Stomach (tissue), 9 donors: ENCODE measurements around the gene AKAP6. TPM values are rescaled to one million over a fixed set of nuclear protein-coding genes. Genes with fewer than 3 reads are reported as not detected.

ENCODE experiments used
- DNase-seq, 2 donors: peaks; one replicate each; pipeline versions ENCODE4 v3.0.0 to v3.0.0-alpha.2; 2013 to 2019
- H3K27ac ChIP-seq, 5 donors: fragments of 200-600 bp in 4 of 5; sonication (generic) in 4 of 5; one replicate each; pipeline ENCODE4 v1.5.1; 2013 to 2019; ENCODE audit warnings: mild to moderate bottlenecking in 1 of 5, moderate library complexity in 1 of 5
- H3K27me3 ChIP-seq, 3 donors: fragments of 200-600 bp; sonication (generic); one replicate each; pipeline ENCODE4 v1.5.1; 2017 to 2019; ENCODE audit warnings: mixed run types in 1 of 3
- H3K36me3 ChIP-seq, 4 donors: fragments of 200-600 bp; sonication (generic); 1 replicate in 3 of 4; 2 replicates in 1 of 4; pipeline ENCODE4 v1.5.1; 2016 to 2019
- H3K4me1 ChIP-seq, 4 donors: fragments of 200-600 bp; sonication (generic); one replicate each; pipeline ENCODE4 v1.5.1; 2016 to 2019
- H3K4me3 ChIP-seq, 4 donors: fragments of 200-600 bp; sonication (generic) in 3 of 4; one replicate each; pipeline ENCODE4 v1.5.1; 2016 to 2019; ENCODE audit warnings: mild to moderate bottlenecking in 1 of 4
- H3K9me3 ChIP-seq, 4 donors: fragments of 200-600 bp; sonication (generic); one replicate each; pipeline ENCODE4 v1.5.1; 2016 to 2019
- CTCF ChIP-seq, 7 experiments: fragments of 450-650 bp in 4 of 7; fragments of 200-600 bp in 3 of 7; sonication (generic) in 3 of 7; IDR thresholded peaks; one replicate each; pipeline ENCODE4 v1.5.1; 2016 to 2019; ENCODE audit warnings: antibody characterized with exemption in 7 of 7, control low read depth in 2 of 7, mild to moderate bottlenecking in 1 of 7
- EP300 ChIP-seq: sonication (generic); formaldehyde crosslinking; IDR thresholded peaks from one replicate; pipeline ENCODE4 v1.6.1; 2017; ENCODE audit warnings: antibody characterized with exemption
- POLR2A ChIP-seq, 4 donors: fragments of 450-650 bp; IDR thresholded peaks; one replicate each; pipeline ENCODE4 v1.6.1; 2016; ENCODE audit warnings: antibody characterized with exemption in 4 of 4, control low read depth in 2 of 4, mild to moderate bottlenecking in 1 of 4, moderate library complexity in 1 of 4
- POLR2AphosphoS5 ChIP-seq, 3 donors: sonication (generic); formaldehyde crosslinking; IDR thresholded peaks; one replicate each; pipeline ENCODE4 v1.6.1; 2016; ENCODE audit warnings: antibody characterized with exemption in 3 of 3
- WGBS, 5 donors: extraction: QIAGEN DNeasy Blood & Tissue Kit in 3 of 5; methylation state at CpG; one replicate each; pipeline versions ENCODE4 v1.1.5 to v1.1.7; 2013 to 2018; 5-methylcytosine and 5-hydroxymethylcytosine counted together
- intact Hi-C: fragments of 100-400 bp; cut with DNase I; formaldehyde crosslinking; loops from one replicate; pipeline ENCODE4 v1.15.1; 2023; ENCODE audit warnings: low total_unique reads
- polyA plus RNA-seq, 3 donors: library from polyadenylated mRNA; stranded (reverse); fragments of 200-250 nt; gene quantifications; one replicate each; pipeline ENCODE4 v1.2.3, GENCODE V29; 2013
- total RNA-seq, 5 donors: library from RNA; depleted of rRNA; stranded (reverse); fragments of >200 nt; gene quantifications; one replicate each; pipeline versions ENCODE4 v1.1.0 to v1.2.3, GENCODE V29; 2014 to 2016
- donor health status: healthy with polysubstance abuse.
- donor health status: Bipolar disorder and iron deficiency.
- donor health status: healthy.

The AKAP6 gene
- total and polyA plus RNA-seq, 8 donors: 0.15 to 132 (median 3.3) TPM

GRCh38 chr14:32692441-32692840, 363.3 kb downstream of the AKAP6 start:
- H3K27ac ChIP-seq: no peak overlapping the region
- intact Hi-C loops: no loop called here

GRCh38 chr14:32693114-32693513, 364.0 kb downstream of the AKAP6 start:
- Histone ChIP-seq H3K27ac (no peak overlapping the region), H3K4me3 (no peak overlapping the region), H3K27me3 (no peaks in the 10 kb centered on the region), H3K9me3 (no peaks in the 10 kb centered on the region), H3K36me3 (no peaks in the 10 kb centered on the region), H3K4me1 (no peaks in the 10 kb centered on the region)
- DNase-seq: no peak
- intact Hi-C loops: no loop called here
- 38 to 67% (median 58%) methylated on average over 3 of the region's 3 CpGs for WGBS, 5 donors
- TF ChIP-seq CTCF (IDR thresholded peaks at IDR 0.05) (no peak), POLR2AphosphoS5 (IDR thresholded peaks at IDR 0.05) (no peak), EP300 (no peak), POLR2A (IDR thresholded peaks at IDR 0.05) (no peak)

More at GRCh38 chr14:32692441-32692840, 363.3 kb downstream of the AKAP6 start:
- 88 to 94% (median 90%) methylated on average over 2 of the region's 2 CpGs for WGBS, 5 donors
- no peaks in the 10 kb centered on the region for H3K9me3 ChIP-seq
- H3K4me1 ChIP-seq: no peaks in the 10 kb centered on the region
- no peaks in the 10 kb centered on the region for H3K36me3 ChIP-seq
- TF ChIP-seq EP300: no peak
- DNase-seq: no peak
- no peaks in the 10 kb centered on the region for H3K27me3 ChIP-seq
- H3K4me3 ChIP-seq: no peak overlapping the region

GRCh38 chr14:32694795-32695449, 365.8 kb downstream of the AKAP6 start:
- Histone ChIP-seq H3K4me3 (no peak overlapping the region), H3K27ac (no peak overlapping the region), H3K36me3 (no peaks in the 10 kb centered on the region), H3K4me1 (no peaks in the 10 kb centered on the region), H3K9me3 (no peaks in the 10 kb centered on the region), H3K27me3 (no peaks in the 10 kb centered on the region)
- 51 to 70% (median 64%) methylated on average over 3 of the region's 3 CpGs for WGBS, 5 donors
- DNase-seq: no peak
- intact Hi-C loops: no loop called here
- TF ChIP-seq EP300: no peak
- TF ChIP-seq CTCF (IDR thresholded peaks at IDR 0.05): no peak
- no peak for TF ChIP-seq POLR2A (IDR thresholded peaks at IDR 0.05)
- no peak for TF ChIP-seq POLR2AphosphoS5 (IDR thresholded peaks at IDR 0.05)

- no peak for DNase-seq
- no peaks in the 10 kb centered on the region for H3K4me1 ChIP-seq
- H3K4me3 ChIP-seq: no peak overlapping the region
- H3K27me3 ChIP-seq: no peaks in the 10 kb centered on the region
- 71 to 90% (median 84%) methylated on average over 3 of the region's 3 CpGs for WGBS, 5 donors
- H3K9me3 ChIP-seq: no peaks in the 10 kb centered on the region
- no peaks in the 10 kb centered on the region for H3K36me3 ChIP-seq
- TF ChIP-seq POLR2A (IDR thresholded peaks at IDR 0.05) (no peak), EP300 (no peak), CTCF (IDR thresholded peaks at IDR 0.05) (no peak), POLR2AphosphoS5 (IDR thresholded peaks at IDR 0.05) (no peak)
- H3K27ac ChIP-seq: no peak overlapping the region
- intact Hi-C loops: no loop called here
Measured at GRCh38 chr14:32696325-32697091, 367.4 kb downstream of the AKAP6 start.

- Histone ChIP-seq H3K4me3 (no peak overlapping the region), H3K27me3 (no peaks in the 10 kb centered on the region), H3K9me3 (no peaks in the 10 kb centered on the region), H3K36me3 (no peaks in the 10 kb centered on the region), H3K4me1 (no peaks in the 10 kb centered on the region), H3K27ac (no peak overlapping the region)
- TF ChIP-seq EP300 (no peak), CTCF (IDR thresholded peaks at IDR 0.05) (no peak), POLR2AphosphoS5 (IDR thresholded peaks at IDR 0.05) (no peak), POLR2A (IDR thresholded peaks at IDR 0.05) (no peak)
- no peak for DNase-seq
- intact Hi-C loops: no loop called here
- WGBS, 5 donors: 69 to 84% (median 78%) methylated on average over 2 of the region's 2 CpGs
Measured at GRCh38 chr14:32697114-32697513, 368.0 kb downstream of the AKAP6 start.
